Endodermal cell (in vitro differentiated cells): ENCODE results near the gene KRT84. TPM values are rescaled to one million over a fixed set of nuclear protein-coding genes. Genes with fewer than 3 reads are reported as not detected.

Experiments used
- DNase-seq: peaks from one replicate; pipeline ENCODE4 v3.0.0-alpha.2; 2017
- H3K27ac ChIP-seq: 2 replicates; pipeline ENCODE4 v1.5.1; 2013; ENCODE audit warnings: mild to moderate bottlenecking, low read depth, low read length, moderate library complexity
- H3K27me3 ChIP-seq: 2 replicates; pipeline ENCODE4 v1.6.1; 2013; ENCODE audit warnings: mild to moderate bottlenecking, low read length, moderate library complexity; ENCODE audit not compliant: insufficient read depth, control insufficient read depth, poor library complexity, severe bottlenecking
- H3K36me3 ChIP-seq: 2 replicates; pipeline ENCODE4 v1.7.0; 2013; ENCODE audit warnings: mild to moderate bottlenecking, low read length, moderate library complexity; ENCODE audit not compliant: control insufficient read depth, insufficient read depth
- H3K4me1 ChIP-seq: one replicate; pipeline ENCODE4 v1.7.0; 2013; ENCODE audit warnings: low read length; ENCODE audit not compliant: control insufficient read depth, insufficient read depth
- H3K4me3 ChIP-seq: 2 replicates; pipeline ENCODE4 v1.5.1; 2013; ENCODE audit warnings: mild to moderate bottlenecking, low read length, moderate library complexity
- H3K9ac ChIP-seq: 2 replicates; pipeline ENCODE4 v1.6.1; 2013; ENCODE audit warnings: mild to moderate bottlenecking, low read length, moderate library complexity; ENCODE audit not compliant: poor library complexity, severe bottlenecking; ENCODE audit errors: extremely low read depth
- H3K9me3 ChIP-seq: 2 replicates; pipeline ENCODE4 v1.6.1; 2013; ENCODE audit warnings: mild to moderate bottlenecking, low read length, moderate library complexity; ENCODE audit not compliant: control insufficient read depth
- H3K27ac Mint-ChIP-seq: 2 replicates; pipeline ENCODE4 v1.8.0; 2020; ENCODE audit warnings: mixed read lengths
- H3K27me3 Mint-ChIP-seq: 2 replicates; pipeline ENCODE4 v1.8.0; 2021; ENCODE audit warnings: mild to moderate bottlenecking, mixed read lengths; ENCODE audit not compliant: insufficient read depth
- H3K36me3 Mint-ChIP-seq: 2 replicates; pipeline ENCODE4 v1.8.0; 2020; ENCODE audit warnings: low read depth, mixed read lengths
- H3K4me1 Mint-ChIP-seq: 2 replicates; pipeline ENCODE4 v1.8.0; 2020; ENCODE audit warnings: mixed read lengths
- H3K4me3 Mint-ChIP-seq: 2 replicates; pipeline ENCODE4 v1.8.0; 2020; ENCODE audit warnings: mild to moderate bottlenecking, moderate library complexity, mixed read lengths
- H3K9me3 Mint-ChIP-seq: 2 replicates; pipeline ENCODE4 v1.8.0; 2020; ENCODE audit warnings: mild to moderate bottlenecking, mixed read lengths
- CTCF ChIP-seq: fragments of 200-600 bp; sonication (generic); conservative IDR thresholded peaks from 2 replicates; pipeline ENCODE4 v1.5.0; 2021; ENCODE audit warnings: antibody characterized with exemption, mild to moderate bottlenecking
- WGBS, 2 experiments: methylation state at CpG; one replicate each; pipeline versions ENCODE4 v1.1.5 to v1.1.7; 2013; ENCODE audit warnings: missing lambda C conversion rate in 2 of 2, mixed read lengths in 1 of 2; ENCODE audit not compliant: insufficient coverage in 1 of 2, insufficient read length in 1 of 2; 5-methylcytosine and 5-hydroxymethylcytosine counted together
- total RNA-seq, 2 donors: library from RNA; stranded (reverse); fragmentation: NEBNext Ultra II Directional in 1 of 2; extraction: Animal tissue kit (Norgen Biotek cat#: 25700) in 1 of 2; gene quantifications; 2 replicates in 1 of 2; 3 replicates in 1 of 2; pipeline ENCODE4 v1.2.1, GENCODE V29; 2021

The KRT84 gene
- total RNA-seq, 2 donors from 2014 or later: not detected

GRCh38 chr12:52425466-52425865, 40.0 kb upstream of the KRT84 start:
- Mint-ChIP-seq H3K4me1 (no peaks in the 10 kb centered on the region), H3K27ac (no peak overlapping the region), H3K27me3 (peaks cover 16% of the 10 kb centered on the region), H3K9me3 (no peaks in the 10 kb centered on the region), H3K4me3 (no peak overlapping the region), H3K36me3 (no peaks in the 10 kb centered on the region)
- Histone ChIP-seq H3K4me1 (no peaks in the 10 kb centered on the region), H3K27ac (no peak overlapping the region), H3K36me3 (no peaks in the 10 kb centered on the region), H3K4me3 (no peak overlapping the region), H3K9me3 (no peaks in the 10 kb centered on the region), H3K27me3 (no peaks in the 10 kb centered on the region), H3K9ac (no peak overlapping the region)
- no peak for DNase-seq
- WGBS, 2 experiments: 89 to 91% methylated on average over 4 to 5 of the region's 5 CpGs
- TF ChIP-seq CTCF: no peak

- H3K4me1 Mint-ChIP-seq: no peaks in the 10 kb centered on the region
- no peak overlapping the region for H3K4me3 ChIP-seq
- H3K36me3 ChIP-seq: no peaks in the 10 kb centered on the region
- H3K27ac Mint-ChIP-seq: no peak overlapping the region
- no peak overlapping the region for H3K27ac ChIP-seq
- TF ChIP-seq CTCF: no peak
- no peaks in the 10 kb centered on the region for H3K27me3 ChIP-seq
- no peaks in the 10 kb centered on the region for H3K9me3 ChIP-seq
- no peak overlapping the region for H3K4me3 Mint-ChIP-seq
- peaks cover 4% of the 10 kb centered on the region for H3K27me3 Mint-ChIP-seq
- no peak for DNase-seq
- H3K4me1 ChIP-seq: no peaks in the 10 kb centered on the region
- no peaks in the 10 kb centered on the region for H3K36me3 Mint-ChIP-seq
- H3K9ac ChIP-seq: no peak overlapping the region
- no peaks in the 10 kb centered on the region for H3K9me3 Mint-ChIP-seq
- 85 to 88% methylated on average over 5 to 11 of the region's 11 CpGs for WGBS, 2 experiments
These were observed 38.4 kb upstream of the KRT84 start for GRCh38 chr12:52423661-52424500.

GRCh38 chr12:52423035-52423434, 37.6 kb upstream of the KRT84 start:
- H3K27me3 ChIP-seq: no peaks in the 10 kb centered on the region
- H3K36me3 ChIP-seq: no peaks in the 10 kb centered on the region
- no peak for DNase-seq
- Mint-ChIP-seq H3K4me1 (no peaks in the 10 kb centered on the region), H3K9me3 (no peaks in the 10 kb centered on the region), H3K27ac (no peak overlapping the region), H3K27me3 (peaks cover 4% of the 10 kb centered on the region), H3K36me3 (no peaks in the 10 kb centered on the region), H3K4me3 (no peak overlapping the region)
- H3K4me3 ChIP-seq: no peak overlapping the region
- H3K27ac ChIP-seq: no peak overlapping the region
- no peak overlapping the region for H3K9ac ChIP-seq
- no peaks in the 10 kb centered on the region for H3K4me1 ChIP-seq
- no peaks in the 10 kb centered on the region for H3K9me3 ChIP-seq
- TF ChIP-seq CTCF: no peak
- WGBS, 2 experiments: 80 to 87% methylated on average over 3 to 6 of the region's 6 CpGs
